Glutamatergic neuron (in vitro differentiated cells): ENCODE results near the gene LTO1. TPM values are rescaled to one million over a fixed set of nuclear protein-coding genes. Genes with fewer than 3 reads are reported as not detected.
A peak's percentile ranks its signal among the peaks of the same experiment; 100 is the strongest.

Experiments used
- DNase-seq: peaks from one replicate; pipeline ENCODE4 v3.0.0; 2022
- H3K27ac Mint-ChIP-seq: one replicate; pipeline ENCODE4 v1.8.0; 2020; ENCODE audit warnings: mild to moderate bottlenecking, mixed read lengths, inconsistent platforms; ENCODE audit not compliant: unreplicated experiment
- H3K27me3 Mint-ChIP-seq: one replicate; pipeline ENCODE4 v1.8.0; 2020; ENCODE audit warnings: mild to moderate bottlenecking, moderate library complexity, mixed read lengths, inconsistent platforms; ENCODE audit not compliant: unreplicated experiment
- H3K36me3 Mint-ChIP-seq: one replicate; pipeline ENCODE4 v1.8.0; 2020; ENCODE audit warnings: mild to moderate bottlenecking, mixed read lengths, inconsistent platforms; ENCODE audit not compliant: unreplicated experiment
- H3K4me1 Mint-ChIP-seq: one replicate; pipeline ENCODE4 v1.8.0; 2020; ENCODE audit warnings: mild to moderate bottlenecking, low read depth, mixed read lengths, inconsistent platforms; ENCODE audit not compliant: unreplicated experiment
- H3K4me3 Mint-ChIP-seq: one replicate; pipeline ENCODE4 v1.8.0; 2020; ENCODE audit warnings: mild to moderate bottlenecking, mixed read lengths, inconsistent platforms; ENCODE audit not compliant: unreplicated experiment
- H3K9me3 Mint-ChIP-seq: one replicate; pipeline ENCODE4 v1.8.0; 2020; ENCODE audit warnings: mild to moderate bottlenecking, moderate library complexity, mixed read lengths, inconsistent platforms; ENCODE audit not compliant: unreplicated experiment
- total RNA-seq: library from RNA; stranded (reverse); fragmentation: NEBNext Ultra II Directional; extraction: Animal tissue kit (Norgen Biotek cat#: 25700); gene quantifications from one replicate; pipeline ENCODE4 v1.2.1, GENCODE V29; 2021; ENCODE audit not compliant: unreplicated experiment
- TF ChIP-seq, protein P1 (sequence below): fragments of 200-600 bp; sonication (generic); IDR thresholded peaks from one replicate; pipeline ENCODE4 v1.5.0; 2021; ENCODE audit not compliant: partially characterized antibody, unreplicated experiment

The LTO1 gene
- total RNA-seq, 1 donor from 2014 or later: 38.1 TPM

GRCh38 chr11:69658626-69659450, 16.3 kb downstream of the LTO1 start:
- Mint-ChIP-seq H3K36me3 (no peaks in the 10 kb centered on the region), H3K27ac (peak overlapping the region; percentile 62), H3K27me3 (peaks cover 5% of the 10 kb centered on the region), H3K9me3 (peaks cover 2% of the 10 kb centered on the region), H3K4me3 (no peak overlapping the region), H3K4me1 (peaks cover 2% of the 10 kb centered on the region)
- TF ChIP-seq, protein P1, sequence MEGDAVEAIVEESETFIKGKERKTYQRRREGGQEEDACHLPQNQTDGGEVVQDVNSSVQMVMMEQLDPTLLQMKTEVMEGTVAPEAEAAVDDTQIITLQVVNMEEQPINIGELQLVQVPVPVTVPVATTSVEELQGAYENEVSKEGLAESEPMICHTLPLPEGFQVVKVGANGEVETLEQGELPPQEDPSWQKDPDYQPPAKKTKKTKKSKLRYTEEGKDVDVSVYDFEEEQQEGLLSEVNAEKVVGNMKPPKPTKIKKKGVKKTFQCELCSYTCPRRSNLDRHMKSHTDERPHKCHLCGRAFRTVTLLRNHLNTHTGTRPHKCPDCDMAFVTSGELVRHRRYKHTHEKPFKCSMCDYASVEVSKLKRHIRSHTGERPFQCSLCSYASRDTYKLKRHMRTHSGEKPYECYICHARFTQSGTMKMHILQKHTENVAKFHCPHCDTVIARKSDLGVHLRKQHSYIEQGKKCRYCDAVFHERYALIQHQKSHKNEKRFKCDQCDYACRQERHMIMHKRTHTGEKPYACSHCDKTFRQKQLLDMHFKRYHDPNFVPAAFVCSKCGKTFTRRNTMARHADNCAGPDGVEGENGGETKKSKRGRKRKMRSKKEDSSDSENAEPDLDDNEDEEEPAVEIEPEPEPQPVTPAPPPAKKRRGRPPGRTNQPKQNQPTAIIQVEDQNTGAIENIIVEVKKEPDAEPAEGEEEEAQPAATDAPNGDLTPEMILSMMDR: no peak
- no peak for DNase-seq

DNA sequence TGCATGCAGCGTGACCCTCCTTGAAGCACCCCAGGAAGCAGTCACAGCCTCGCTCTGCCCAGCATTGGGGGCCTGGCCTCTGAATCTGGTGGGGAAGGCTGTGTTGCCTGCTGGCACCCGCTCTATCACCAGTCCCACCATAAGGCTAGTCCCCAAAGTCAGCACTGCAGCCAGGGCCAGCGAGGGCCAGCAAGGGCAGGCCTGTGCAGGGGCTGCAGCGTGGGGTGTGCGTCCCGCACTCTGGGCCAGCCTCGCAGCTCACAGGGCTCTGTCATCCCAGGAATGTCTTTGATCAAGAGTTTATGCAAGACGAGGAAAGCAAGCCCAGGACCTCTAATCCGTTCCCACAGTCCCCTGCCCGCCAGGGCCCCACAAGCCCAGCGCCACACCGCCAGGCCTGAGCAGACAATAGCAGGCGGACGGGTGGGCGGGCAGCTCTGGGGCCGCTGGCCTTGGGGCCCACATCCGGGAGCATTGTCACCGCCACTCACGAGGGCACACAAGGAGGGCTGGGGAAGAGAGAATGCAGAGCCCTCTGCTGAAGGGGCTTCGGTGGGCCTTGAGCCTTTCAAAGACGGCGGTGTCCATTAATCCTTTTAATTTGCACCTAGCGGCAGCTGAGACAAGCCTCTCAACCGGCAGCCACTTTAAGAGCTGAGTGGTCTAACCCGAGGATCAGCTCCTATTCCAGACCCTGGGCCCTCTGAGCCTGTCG, 17.1 kb downstream of the LTO1 start:
- H3K36me3 Mint-ChIP-seq: no peaks in the 10 kb centered on the region
- H3K9me3 Mint-ChIP-seq: peaks cover 2% of the 10 kb centered on the region
- TF ChIP-seq, protein P1: no peak
- H3K4me1 Mint-ChIP-seq: peaks cover 2% of the 10 kb centered on the region
- peak; percentile 11 for DNase-seq
- peak overlapping the region; percentile 62 for H3K27ac Mint-ChIP-seq
- H3K4me3 Mint-ChIP-seq: no peak overlapping the region
- H3K27me3 Mint-ChIP-seq: peaks cover 7% of the 10 kb centered on the region

GRCh38 chr11:69657456-69657910, 17.7 kb downstream of the LTO1 start:
- Mint-ChIP-seq H3K4me1 (peaks cover 2% of the 10 kb centered on the region), H3K4me3 (no peak overlapping the region), H3K27ac (no peak overlapping the region), H3K9me3 (peaks cover 2% of the 10 kb centered on the region), H3K36me3 (no peaks in the 10 kb centered on the region), H3K27me3 (peaks cover 7% of the 10 kb centered on the region)
- TF ChIP-seq, protein P1: no peak
- no peak for DNase-seq

- Mint-ChIP-seq H3K27ac (no peak overlapping the region), H3K4me3 (no peak overlapping the region), H3K27me3 (peaks cover 9% of the 10 kb centered on the region), H3K36me3 (no peaks in the 10 kb centered on the region), H3K4me1 (peaks cover 2% of the 10 kb centered on the region), H3K9me3 (peaks cover 2% of the 10 kb centered on the region)
- DNase-seq: no peak
- TF ChIP-seq, protein P1: no peak
Observed at GRCh38 chr11:69656536-69657455, 18.4 kb downstream of the LTO1 start.
